ENCODE data around the gene CNGA1. TPM values are rescaled to one million over a fixed set of nuclear protein-coding genes. Genes with fewer than 3 reads are reported as not detected.

The CNGA1 gene
- total RNA-seq, 4 donors from 2014 or later: 1.1 to 1.7 (median 1.4) TPM; not detected in 1

GRCh38 chr4:47913330-47913729 is 103.2 kb downstream of the CNGA1 start:
- ATAC-seq (ENCODE audit: low FRiP score) (no peak), DNase-seq (ENCODE audit: low spot score) (no peak)
- TF ChIP-seq, protein P1, sequence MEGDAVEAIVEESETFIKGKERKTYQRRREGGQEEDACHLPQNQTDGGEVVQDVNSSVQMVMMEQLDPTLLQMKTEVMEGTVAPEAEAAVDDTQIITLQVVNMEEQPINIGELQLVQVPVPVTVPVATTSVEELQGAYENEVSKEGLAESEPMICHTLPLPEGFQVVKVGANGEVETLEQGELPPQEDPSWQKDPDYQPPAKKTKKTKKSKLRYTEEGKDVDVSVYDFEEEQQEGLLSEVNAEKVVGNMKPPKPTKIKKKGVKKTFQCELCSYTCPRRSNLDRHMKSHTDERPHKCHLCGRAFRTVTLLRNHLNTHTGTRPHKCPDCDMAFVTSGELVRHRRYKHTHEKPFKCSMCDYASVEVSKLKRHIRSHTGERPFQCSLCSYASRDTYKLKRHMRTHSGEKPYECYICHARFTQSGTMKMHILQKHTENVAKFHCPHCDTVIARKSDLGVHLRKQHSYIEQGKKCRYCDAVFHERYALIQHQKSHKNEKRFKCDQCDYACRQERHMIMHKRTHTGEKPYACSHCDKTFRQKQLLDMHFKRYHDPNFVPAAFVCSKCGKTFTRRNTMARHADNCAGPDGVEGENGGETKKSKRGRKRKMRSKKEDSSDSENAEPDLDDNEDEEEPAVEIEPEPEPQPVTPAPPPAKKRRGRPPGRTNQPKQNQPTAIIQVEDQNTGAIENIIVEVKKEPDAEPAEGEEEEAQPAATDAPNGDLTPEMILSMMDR (IDR thresholded peaks at IDR 0.05): no peak

DNA sequence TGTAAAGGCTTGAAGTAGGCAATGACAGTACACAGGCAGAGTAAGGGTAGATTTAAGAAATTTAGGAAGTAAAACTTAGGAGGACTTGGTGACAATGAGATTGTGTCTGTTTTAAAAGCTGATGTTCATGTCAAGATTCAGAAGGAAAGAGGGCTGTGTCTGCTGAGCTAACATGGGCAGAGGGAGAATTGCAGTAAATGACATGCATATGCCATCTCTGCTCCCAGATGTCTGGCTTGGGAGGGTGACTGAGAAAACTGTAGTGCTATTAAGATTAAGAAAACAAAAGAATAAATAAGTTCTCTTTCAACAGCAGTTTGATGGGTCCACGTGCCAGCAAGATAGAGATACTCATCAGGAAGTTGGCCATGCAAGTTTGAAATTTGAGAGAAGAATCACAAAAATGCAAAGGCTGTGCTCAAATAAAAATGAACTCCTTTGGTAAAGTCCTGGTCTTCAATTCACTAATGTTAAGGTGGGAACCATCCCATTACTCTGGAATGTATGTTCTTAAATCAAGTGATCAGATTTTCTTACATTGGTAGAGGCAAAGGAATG is 109.3 kb downstream of the CNGA1 start:
- ATAC-seq (ENCODE audit: low FRiP score) (no peak), DNase-seq (ENCODE audit: low spot score) (no peak)
- TF ChIP-seq, protein P1 (IDR thresholded peaks at IDR 0.05): no peak

GRCh38 chr4:47899639-47900038 is 116.8 kb downstream of the CNGA1 start:
- TF ChIP-seq, protein P1 (IDR thresholded peaks at IDR 0.05): no peak
- no peak for DNase-seq (ENCODE audit: low spot score)
- ATAC-seq (ENCODE audit: low FRiP score): no peak

GRCh38 chr4:47891928-47892327 is 124.6 kb downstream of the CNGA1 start:
- DNase-seq (ENCODE audit: low spot score) (no peak), ATAC-seq (ENCODE audit: low FRiP score) (no peak)
- TF ChIP-seq, protein P1 (IDR thresholded peaks at IDR 0.05): no peak

Other genes starting within 250 kb of the CNGA1 start
- gene CORIN, start 178.6 kb downstream of the CNGA1 start, total RNA-seq: under 1 TPM in 2 of 4 donors, not detected in 2; 0.28 to 0.48 TPM
- 10 to 100 TPM in 2 of 4 donors, 1 to 10 TPM in 2; 6.3 to 14.0 (median 8.6) TPM for gene NFXL1, start 102.1 kb downstream of the CNGA1 start, total RNA-seq
- 1 to 10 TPM in 2 of 4 donors, under 1 TPM in 1, not detected in 1; 0.50 to 6.5 (median 1.1) TPM for gene NIPAL1, start 91 bp upstream of the CNGA1 start, total RNA-seq
- 1 to 10 TPM; 1.8 to 3.5 (median 2.8) TPM for gene TXK, start 117.6 kb upstream of the CNGA1 start, total RNA-seq